DND-41 (cell line): ENCODE results near the gene PEX12.

Experiments used
- ATAC-seq: fragments of 200-7000 bp; cut with Tn5 transposase; 3 replicates; pipeline ENCODE4 v1.9.1; 2021; ENCODE audit warnings: low read depth; ENCODE audit not compliant: insufficient read depth
- DNase-seq: peaks from one replicate; pipeline ENCODE4 v3.0.0-alpha.2; 2020
- H2AFZ ChIP-seq: 2 replicates; pipeline ENCODE4 v1.6.0; 2012; ENCODE audit warnings: low read depth, low read length
- H3K27ac ChIP-seq: 2 replicates; pipeline ENCODE4 v1.5.1; 2012; ENCODE audit warnings: low read length, inconsistent platforms
- H3K27me3 ChIP-seq: fragments of 200-600 bp; sonication (generic); 2 replicates; pipeline ENCODE4 v1.6.0; 2012; ENCODE audit warnings: low read length, mild to moderate bottlenecking, inconsistent platforms; ENCODE audit not compliant: insufficient read depth, poor library complexity
- H3K36me3 ChIP-seq: 2 replicates; pipeline ENCODE4 v1.5.1; 2012; ENCODE audit warnings: low read length, inconsistent platforms; ENCODE audit not compliant: insufficient read depth
- H3K4me1 ChIP-seq: 2 replicates; pipeline ENCODE4 v1.5.1; 2012; ENCODE audit warnings: mild to moderate bottlenecking, low read length; ENCODE audit not compliant: insufficient read depth
- H3K4me2 ChIP-seq: 2 replicates; pipeline ENCODE4 v1.6.0; 2012; ENCODE audit warnings: mild to moderate bottlenecking, moderate library complexity, low read length, inconsistent platforms; ENCODE audit not compliant: insufficient read depth
- H3K4me3 ChIP-seq, 2 experiments: fragments of 200-600 bp in 1 of 2; shearing (Covaris generic) in 1 of 2; 2 replicates each; pipeline ENCODE4 v1.5.1; 2012 to 2016; ENCODE audit warnings: inconsistent platforms in 2 of 2, low read length in 2 of 2, mild to moderate bottlenecking in 2 of 2, low read depth in 1 of 2, moderate library complexity in 1 of 2
- H3K79me2 ChIP-seq: 2 replicates; pipeline ENCODE4 v1.6.0; 2012; ENCODE audit warnings: low read length, inconsistent platforms; ENCODE audit not compliant: insufficient read depth
- H3K9ac ChIP-seq: 2 replicates; pipeline ENCODE4 v1.6.0; 2012; ENCODE audit warnings: low read depth, mild to moderate bottlenecking, inconsistent platforms, low read length, moderate library complexity
- H3K9me3 ChIP-seq: 2 replicates; pipeline ENCODE4 v1.5.1; 2012; ENCODE audit warnings: low read length, moderate library complexity, mild to moderate bottlenecking, inconsistent platforms; ENCODE audit not compliant: insufficient read depth, severe bottlenecking
- H4K20me1 ChIP-seq: 2 replicates; pipeline ENCODE4 v1.6.0; 2012; ENCODE audit warnings: low read length; ENCODE audit not compliant: insufficient read depth
- CTCF ChIP-seq: IDR thresholded peaks from 2 replicates; pipeline ENCODE4 v1.5.1; 2012; ENCODE audit warnings: borderline replicate concordance, low read length, moderate library complexity, mild to moderate bottlenecking; ENCODE audit not compliant: poor library complexity, severe bottlenecking; ENCODE audit errors: extremely low read depth
- EZH2 ChIP-seq: IDR thresholded peaks from 3 replicates; pipeline ENCODE4 v1.6.1; 2012; ENCODE audit warnings: borderline replicate concordance, low read depth, mild to moderate bottlenecking, moderate library complexity, low read length, inconsistent platforms; ENCODE audit not compliant: severe bottlenecking

PEX12 gene

GRCh38 chr17:35605678-35606077 lies 27.3 kb upstream of the PEX12 start:
- no peak overlapping the region for H3K4me3 ChIP-seq
- ATAC-seq = no peak
- TF ChIP-seq CTCF (no peak), EZH2 (no peak)

DNA sequence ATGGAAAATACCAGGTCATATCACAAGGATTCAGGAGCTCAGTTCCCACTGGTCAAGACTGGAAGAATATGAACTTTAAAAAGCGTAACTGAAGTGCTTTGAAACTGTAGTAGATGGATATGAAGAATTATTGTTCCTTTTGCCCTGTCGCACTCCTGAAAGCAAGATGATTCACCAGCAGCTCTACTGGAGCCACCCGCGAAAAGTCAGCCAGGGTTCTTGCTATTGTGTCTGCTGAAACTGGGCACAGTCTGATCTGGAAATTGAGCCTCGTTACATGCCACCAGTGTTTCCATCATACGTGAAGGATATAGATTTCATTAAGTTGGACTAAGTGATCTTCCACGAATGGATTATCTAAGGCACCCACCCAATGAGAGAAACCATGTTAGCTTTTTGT lies 25.3 kb upstream of the PEX12 start:
- DNase-seq (no peak), ATAC-seq (no peak)
- Histone ChIP-seq H3K27ac (no peak overlapping the region), H3K4me3 (no peak overlapping the region), H3K79me2 (no peaks in the 10 kb centered on the region), H3K4me1 (no peaks in the 10 kb centered on the region), H3K36me3 (peaks cover 80% of the 10 kb centered on the region), H3K9me3 (no peaks in the 10 kb centered on the region), H2AFZ (no peak overlapping the region), H3K9ac (no peak overlapping the region), H4K20me1 (no peaks in the 10 kb centered on the region), H3K4me2 (no peak overlapping the region), H3K27me3 (no peaks in the 10 kb centered on the region)
- TF ChIP-seq EZH2 (no peak), CTCF (no peak)

More at GRCh38 chr17:35605678-35606077, 27.3 kb upstream of the PEX12 start:
- no peak overlapping the region for H2AFZ ChIP-seq
- no peaks in the 10 kb centered on the region for H3K27me3 ChIP-seq
- H4K20me1 ChIP-seq = no peaks in the 10 kb centered on the region
- DNase-seq = no peak
- no peaks in the 10 kb centered on the region for H3K9me3 ChIP-seq
- no peak overlapping the region for H3K27ac ChIP-seq
- H3K36me3 ChIP-seq = peaks cover 78% of the 10 kb centered on the region
- H3K79me2 ChIP-seq = no peaks in the 10 kb centered on the region
- H3K4me1 ChIP-seq = no peaks in the 10 kb centered on the region
- no peak overlapping the region for H3K4me2 ChIP-seq
- no peak overlapping the region for H3K9ac ChIP-seq

DNA sequence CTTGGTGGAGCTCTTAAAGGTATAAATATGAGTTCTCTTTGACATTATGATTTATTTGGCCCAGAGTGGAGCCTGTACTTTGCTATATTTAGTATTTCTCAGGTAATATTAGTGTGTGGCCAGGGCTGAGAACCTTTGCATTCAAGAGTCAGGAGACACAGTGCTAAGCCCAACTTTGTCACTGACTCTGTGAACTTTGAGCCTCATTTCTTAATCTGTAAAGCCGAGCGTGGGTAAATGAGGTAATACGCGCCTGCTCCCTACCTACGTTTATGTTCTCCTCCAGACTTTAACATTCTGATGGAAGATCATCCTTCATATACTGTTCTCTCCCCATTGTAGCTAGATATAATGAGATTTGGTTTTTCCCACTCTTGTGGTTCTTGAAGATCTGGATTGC lies 19.2 kb upstream of the PEX12 start:
- no peak overlapping the region for H3K9ac ChIP-seq
- no peak overlapping the region for H3K4me3 ChIP-seq
- no peak overlapping the region for H3K27ac ChIP-seq
- no peak overlapping the region for H2AFZ ChIP-seq
- no peak overlapping the region for H3K4me2 ChIP-seq
- 0 out of 2 replicates have a peak, but pooled peaks cover 2% of the 10 kb centered on the region for H4K20me1 ChIP-seq
- DNase-seq = no peak
- no peaks in the 10 kb centered on the region for H3K27me3 ChIP-seq
- peaks cover 32% of the 10 kb centered on the region for H3K79me2 ChIP-seq
- H3K36me3 ChIP-seq = peaks cover 83% of the 10 kb centered on the region
- no peaks in the 10 kb centered on the region for H3K4me1 ChIP-seq
- no peaks in the 10 kb centered on the region for H3K9me3 ChIP-seq
- ATAC-seq = no peak
- TF ChIP-seq EZH2 (no peak), CTCF (no peak)
